Stimulated activated CD4-positive, alpha-beta T cell treated with anti-CD3 and anti-CD28 coated beads, Interleukin-12 subunit alpha, Interleukin-12 subunit beta, amount 100 ng/mL, for 48 hours (primary cell): Measurements from ENCODE around the gene LRCH3.
A peak's percentile ranks its signal among the peaks of the same experiment; 100 is the strongest.
"Not testable (repeated sequence)": the region's sequence is repeated elsewhere in the genome, so short reads cannot be mapped to it uniquely, and the experiment has no call there.

ENCODE experiments used
- DNase-seq, 3 donors: peaks; one replicate each; pipeline ENCODE4 v3.0.0-alpha.2; 2020; ENCODE audit warnings: low read depth in 2 of 3, low spot score in 1 of 3

LRCH3 gene

DNA sequence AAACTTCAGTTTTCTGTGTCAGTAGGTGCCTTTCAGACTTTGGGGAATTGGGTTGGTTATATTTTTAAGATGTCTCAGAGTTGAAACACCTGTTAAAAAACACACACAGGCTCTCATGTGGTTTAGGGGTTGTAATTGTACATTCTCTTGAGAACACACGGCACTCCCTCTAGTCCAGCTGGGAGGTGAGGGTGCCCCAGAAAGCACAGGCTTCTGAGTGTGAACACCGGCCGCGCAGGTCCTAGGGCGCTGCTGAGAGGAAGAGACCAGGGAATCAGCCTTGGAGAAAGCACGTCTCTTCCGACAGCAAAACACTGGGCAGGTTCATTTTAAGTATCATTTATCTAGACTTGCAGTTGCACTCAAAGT is 90.9 kb downstream of the LRCH3 start:
- DNase-seq = no peak

GRCh38 chr3:197882586-197882985 is 91.5 kb downstream of the LRCH3 start:
- DNase-seq = no peak

DNA sequence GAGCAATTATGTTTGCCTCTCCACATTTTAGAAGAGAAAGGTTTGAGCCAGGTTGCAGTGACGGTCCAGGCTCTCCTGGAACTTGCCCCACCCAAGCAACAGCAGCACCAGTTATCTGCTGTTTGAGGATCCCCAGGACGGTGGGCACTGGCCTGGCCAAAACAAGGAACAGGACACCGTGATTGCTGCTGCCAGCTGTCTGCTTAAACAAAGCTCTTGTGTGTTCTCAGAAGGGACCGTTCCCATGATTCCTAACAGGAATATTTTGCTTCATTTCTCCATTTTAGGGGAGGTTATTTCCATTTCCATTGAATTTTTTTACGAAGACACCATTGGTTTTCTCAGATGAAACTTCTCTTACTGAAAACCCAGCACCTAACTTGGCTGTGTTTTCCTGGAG is 92.5 kb downstream of the LRCH3 start:
- DNase-seq = no peak

GRCh38 chr3:197884330-197884729 is 93.3 kb downstream of the LRCH3 start:
- DNase-seq = not testable (repeated sequence)

DNA sequence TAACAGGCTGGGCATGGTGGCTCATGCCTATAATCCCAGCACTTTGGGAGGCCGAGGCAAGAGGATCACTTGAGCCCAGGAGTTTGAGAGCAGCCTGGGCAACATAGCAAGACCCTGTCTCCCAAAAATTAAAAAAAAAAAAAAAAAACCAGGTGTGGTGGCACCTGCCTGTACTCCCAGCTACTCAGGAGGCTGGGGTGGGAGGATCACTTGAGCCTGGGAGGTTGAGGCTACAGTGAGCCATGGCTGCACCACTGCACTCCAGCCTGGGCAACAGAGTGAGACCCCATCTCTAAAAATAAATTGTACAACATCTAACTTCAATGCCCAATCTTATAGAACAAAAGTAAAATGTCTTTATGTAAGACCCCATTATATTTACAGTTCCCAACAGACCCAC is 95.0 kb downstream of the LRCH3 start:
- DNase-seq = not testable (repeated sequence)

DNA sequence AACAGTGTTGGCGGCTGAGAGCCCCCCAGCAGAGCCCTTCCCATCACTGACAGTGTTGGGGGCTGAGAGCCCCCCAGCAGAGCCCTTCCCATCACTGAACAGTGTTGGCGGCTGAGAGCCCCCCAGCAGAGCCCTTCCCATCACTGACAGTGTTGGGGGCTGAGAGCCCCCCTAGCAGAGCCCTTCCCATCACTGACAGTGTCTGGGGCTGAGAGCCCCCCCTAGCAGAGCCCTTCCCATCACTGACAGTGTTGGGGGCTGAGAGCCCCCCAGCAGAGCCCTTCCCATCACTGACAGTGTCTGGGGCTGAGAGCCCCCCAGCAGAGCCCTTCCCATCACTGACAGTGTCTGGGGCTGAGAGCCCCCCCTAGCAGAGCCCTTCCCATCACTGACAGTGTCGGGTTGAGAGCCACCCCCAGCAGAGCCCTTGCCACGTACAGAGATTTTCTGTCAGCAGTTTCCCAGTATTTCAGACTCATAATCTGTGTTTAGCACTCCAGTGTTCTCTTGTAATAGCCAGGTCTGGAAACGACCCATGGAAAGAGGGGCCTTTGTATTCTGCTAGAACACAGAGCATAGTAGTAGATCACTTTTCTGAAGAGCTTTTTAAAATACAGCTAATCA is 96.5 kb downstream of the LRCH3 start:
- DNase-seq = not testable (repeated sequence)

DNA sequence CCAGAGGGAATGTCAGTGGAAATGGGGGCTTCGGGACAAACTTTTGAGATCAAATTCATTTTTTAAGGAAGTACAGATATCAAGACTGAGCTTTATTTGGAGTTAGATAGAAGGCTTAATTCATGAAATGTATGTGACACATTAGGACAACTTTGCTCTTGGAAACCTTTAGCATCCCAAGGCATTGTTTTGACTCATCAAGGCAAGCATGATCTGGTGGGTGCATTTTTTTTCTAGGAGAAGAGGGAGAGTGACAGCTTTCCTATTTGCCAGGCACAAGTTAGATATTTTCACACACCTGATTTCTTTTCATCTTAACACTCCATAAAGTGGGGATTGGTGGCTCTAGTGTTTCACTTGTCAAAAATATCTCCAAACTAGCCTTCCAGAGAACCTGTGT is 97.5 kb downstream of the LRCH3 start:
- DNase-seq = no peak

GRCh38 chr3:197889204-197889930 is 98.3 kb downstream of the LRCH3 start:
- no peak for DNase-seq

GRCh38 chr3:197890693-197891092 is 99.6 kb downstream of the LRCH3 start:
- DNase-seq = no peak

DNA sequence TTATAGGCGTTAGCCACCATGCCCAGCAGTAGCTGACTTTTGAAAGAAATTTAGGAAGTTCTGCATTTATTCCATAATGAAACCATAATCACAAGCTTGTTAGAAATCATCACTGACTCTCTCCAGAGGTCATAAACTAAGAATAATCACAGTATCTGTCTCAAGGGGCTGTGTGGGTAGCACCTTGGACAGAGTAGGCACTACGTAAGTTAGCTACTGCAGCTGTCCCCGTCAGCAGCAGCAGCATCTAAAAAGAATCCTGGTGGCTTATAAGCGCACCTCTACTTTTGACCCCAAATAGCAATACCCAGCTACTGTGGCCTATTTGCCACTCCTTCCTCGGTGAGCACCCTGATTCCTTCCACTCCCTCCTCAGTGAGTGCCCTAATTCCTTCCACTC is 101.1 kb downstream of the LRCH3 start:
- no peak for DNase-seq

DNA sequence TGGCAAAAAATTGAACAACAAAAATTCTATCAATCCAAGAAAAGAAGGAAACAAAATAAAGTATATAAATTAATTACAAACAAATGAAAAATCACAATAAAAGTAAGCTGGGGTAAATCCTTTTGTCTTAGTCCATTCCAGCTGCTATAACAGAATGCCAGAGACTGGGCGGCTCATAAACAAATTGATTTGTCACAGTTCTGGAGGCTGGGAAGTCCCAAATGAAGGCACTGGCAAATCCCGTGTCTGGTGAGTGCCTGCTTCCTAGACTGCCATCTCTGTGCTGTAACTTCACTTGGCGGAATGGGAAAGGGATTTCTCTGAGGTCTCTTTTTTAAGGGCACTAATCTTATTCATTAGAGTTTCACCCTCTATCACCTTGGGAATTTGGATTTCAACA is 105.4 kb downstream of the LRCH3 start:
- no peak for DNase-seq

DNA sequence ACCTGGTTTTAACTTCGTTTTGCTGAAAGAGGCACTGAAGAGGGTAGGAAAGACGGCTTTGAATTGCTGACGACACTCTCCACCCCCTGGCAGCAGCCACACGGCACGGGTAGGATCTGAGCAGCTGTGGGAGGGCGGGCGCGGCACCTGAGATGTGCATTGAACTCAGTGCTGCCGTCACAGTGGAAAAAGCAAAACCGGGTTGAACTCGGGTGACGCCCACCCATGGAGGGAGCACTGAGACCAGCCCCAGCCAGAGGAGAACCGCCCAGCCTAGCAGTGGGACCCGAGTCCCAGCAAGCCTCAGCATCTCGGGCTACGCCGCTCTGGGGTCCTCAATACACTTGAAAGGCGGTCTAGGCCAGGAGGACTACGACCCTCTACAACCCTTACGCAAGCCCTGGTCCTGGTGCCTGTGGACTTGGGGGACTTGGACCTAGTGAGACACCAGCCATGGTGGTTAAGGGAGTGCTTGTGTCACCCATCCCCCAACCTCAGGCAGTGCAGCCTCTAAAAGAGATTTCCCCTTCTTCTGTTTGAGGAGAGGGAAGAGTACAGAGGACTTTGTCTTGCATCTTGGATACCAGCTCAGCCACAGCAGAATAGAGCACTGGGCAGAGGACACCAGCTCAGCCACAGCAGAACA is 108.9 kb downstream of the LRCH3 start:
- DNase-seq = no peak

- no peak for DNase-seq
Measured at GRCh38 chr3:197901626-197902025, 110.6 kb downstream of the LRCH3 start.

DNA sequence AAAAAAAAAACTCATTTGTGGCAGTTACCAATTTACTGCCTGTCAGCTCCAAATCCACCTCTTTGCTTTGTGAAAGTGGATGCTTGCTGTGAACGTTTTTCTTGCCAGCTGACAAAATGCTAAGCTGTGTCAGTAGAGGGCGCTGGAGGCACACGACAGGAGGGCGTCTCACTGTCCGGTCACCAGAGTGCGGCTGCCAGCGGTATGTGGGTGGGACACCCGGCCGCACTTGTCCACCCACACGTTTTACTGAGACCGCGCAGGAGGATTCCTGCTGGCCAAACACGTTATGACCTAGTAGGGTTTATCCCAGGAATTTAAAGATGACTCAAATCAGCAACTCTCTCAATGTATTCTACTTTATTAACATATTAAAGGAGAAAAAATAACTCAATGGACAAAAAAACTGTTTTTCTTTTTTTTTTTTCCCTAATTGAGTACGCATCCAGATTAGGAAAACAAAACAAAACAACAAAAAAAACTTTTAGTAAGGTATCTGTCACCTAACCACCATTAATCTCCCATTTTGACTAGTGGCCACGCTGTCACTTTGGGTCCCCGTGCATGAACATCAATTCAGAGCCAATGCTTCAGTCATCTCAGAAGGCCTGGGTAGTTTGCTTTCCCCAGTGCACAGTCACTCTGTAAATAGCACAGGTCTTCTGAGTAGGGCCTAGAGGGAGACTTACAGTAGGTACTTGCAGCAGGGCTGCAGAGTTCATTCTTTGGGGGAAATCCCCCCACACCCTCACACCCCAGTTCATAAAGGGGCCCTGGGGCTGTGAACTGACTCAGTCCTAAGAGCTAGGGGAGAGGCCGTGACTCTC is 115.2 kb downstream of the LRCH3 start:
- DNase-seq = peak; percentile 81 to 89 (median 85)

GRCh38 chr3:197906850-197907187 is 115.8 kb downstream of the LRCH3 start:
- no peak for DNase-seq

GRCh38 chr3:197907196-197907595 is 116.1 kb downstream of the LRCH3 start:
- no peak for DNase-seq

- not testable (repeated sequence) for DNase-seq
Measured at GRCh38 chr3:197908550-197908949, 117.5 kb downstream of the LRCH3 start.

DNA sequence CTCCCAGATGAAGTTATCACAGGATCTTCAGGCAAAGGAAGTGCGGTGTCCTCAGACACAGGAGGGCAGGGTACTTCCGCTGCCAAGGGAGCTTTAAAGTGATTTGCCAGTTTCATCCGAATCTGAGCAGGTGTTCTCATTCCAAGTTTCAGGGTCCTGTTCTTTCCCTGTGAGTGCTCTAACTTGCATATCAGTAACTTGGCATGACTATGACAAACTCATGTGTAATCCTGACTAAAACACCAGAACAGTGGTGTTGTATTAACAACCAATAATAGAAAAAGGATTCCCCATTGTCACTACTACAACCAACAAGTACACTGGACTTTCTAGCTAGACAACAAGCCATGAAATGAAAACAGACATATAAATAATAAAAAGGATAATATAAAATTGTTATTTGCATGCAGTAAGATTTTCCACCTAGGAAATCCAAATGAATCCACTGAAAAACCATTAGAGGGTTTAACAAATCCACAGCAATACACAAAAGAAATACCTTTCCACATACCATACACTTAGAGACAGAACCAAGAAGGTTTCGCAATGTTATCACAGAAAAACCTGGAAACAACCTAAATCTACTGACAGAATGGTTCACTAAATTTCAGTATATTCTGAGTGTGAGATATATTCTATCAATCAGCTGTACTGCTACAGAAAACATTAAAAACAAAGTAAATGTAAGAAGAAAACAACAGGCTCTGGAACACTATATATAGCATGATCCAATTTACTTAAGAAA is 118.1 kb downstream of the LRCH3 start:
- DNase-seq = no peak

DNA sequence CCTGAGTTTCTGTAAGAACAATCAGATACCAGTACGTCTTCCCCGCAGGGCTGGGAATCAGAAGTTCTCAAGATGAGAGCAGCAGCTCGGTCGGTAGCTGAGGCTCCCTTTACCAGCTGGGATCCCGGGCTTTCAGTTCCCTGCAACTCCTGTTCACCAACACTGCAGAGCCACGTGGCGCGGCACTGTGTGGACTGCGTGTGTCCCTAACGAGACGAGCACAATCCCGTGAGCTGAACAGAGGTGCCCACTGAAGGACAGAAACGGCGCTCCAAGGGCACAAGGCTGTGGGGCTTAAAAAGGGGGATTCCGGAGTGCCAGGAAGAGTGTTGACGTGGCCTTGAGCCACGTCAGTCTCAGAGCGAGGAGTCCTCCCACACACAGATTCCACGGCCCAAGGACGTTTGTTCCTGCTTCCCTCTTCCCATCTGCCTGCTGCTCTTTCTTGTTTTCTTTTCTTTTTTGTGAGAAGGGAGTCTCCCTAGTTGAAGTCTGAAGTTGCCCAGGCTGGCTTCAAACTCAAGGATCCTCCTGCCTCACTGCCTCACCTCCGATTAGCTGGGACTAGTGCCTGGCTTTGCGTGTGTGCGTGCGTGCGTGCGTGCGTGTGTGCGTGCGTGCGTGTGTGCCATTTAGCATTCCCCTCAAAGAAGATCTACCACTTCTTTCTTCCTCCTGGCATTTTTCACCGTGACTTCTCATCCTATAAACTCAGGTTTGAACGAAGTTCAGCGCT is 121.9 kb downstream of the LRCH3 start:
- no peak for DNase-seq

DNA sequence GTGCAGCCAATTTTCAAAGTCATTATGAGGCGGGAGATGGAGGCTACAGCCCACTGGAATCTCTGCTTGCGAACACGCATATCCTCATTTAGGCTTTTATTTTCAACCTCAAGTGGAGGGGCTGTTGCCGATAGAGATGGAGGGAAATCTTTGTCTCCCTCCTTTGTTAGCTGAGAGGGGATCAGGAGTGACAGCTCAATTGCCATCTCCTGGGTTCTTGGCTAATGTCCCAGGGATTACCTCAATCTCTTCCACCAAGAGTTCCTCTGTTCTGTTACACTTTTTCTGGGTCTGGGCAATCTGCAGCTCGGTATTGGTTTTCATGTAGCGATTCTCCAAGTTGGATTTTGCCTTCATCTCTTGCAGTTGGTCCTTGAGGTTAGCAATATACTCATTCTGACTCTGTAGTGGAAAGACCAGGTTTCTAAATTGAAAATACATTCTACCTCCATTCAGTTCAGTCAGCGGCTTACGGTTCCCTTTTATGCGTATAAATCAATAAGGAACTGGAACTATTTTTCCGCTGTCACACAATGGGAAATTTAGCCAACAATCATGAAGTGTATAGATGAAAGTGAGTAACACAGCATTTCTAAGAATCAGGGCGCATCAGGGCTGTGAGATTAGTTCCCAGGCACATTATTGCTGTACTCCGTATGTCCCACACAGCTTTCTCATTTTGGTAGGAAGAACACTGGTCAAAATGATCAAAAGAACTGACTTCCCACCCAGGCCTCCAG is 122.8 kb downstream of the LRCH3 start:
- DNase-seq = no peak
